Activated T-helper 17 cell treated with anti-CD3 and anti-CD28 coated beads, Interleukin-2, amount 50 U/mL, for 72 hours (primary cell): Measurements from ENCODE around the gene MRPS15. TPM values are rescaled to one million over a fixed set of nuclear protein-coding genes. Genes with fewer than 3 reads are reported as not detected.
A peak's percentile ranks its signal among the peaks of the same experiment; 100 is the strongest.

Source experiments
- ATAC-seq: fragments of 150-1000 bp; cut with Tn5 transposase; replicated peaks from 2 replicates; pipeline ENCODE4 v1.10.0; 2021; ENCODE audit warnings: mild to moderate bottlenecking, moderate library complexity
- H3K27ac Mint-ChIP-seq: one replicate; pipeline ENCODE4 v1.8.0; 2022; ENCODE audit warnings: mixed read lengths
- H3K27me3 Mint-ChIP-seq: one replicate; pipeline ENCODE4 v1.8.0; 2022; ENCODE audit warnings: mixed read lengths
- H3K36me3 Mint-ChIP-seq: one replicate; pipeline ENCODE4 v1.8.0; 2022; ENCODE audit warnings: low read depth, mild to moderate bottlenecking, mixed read lengths
- H3K4me1 Mint-ChIP-seq: one replicate; pipeline ENCODE4 v1.8.0; 2022; ENCODE audit warnings: mixed read lengths
- H3K4me3 Mint-ChIP-seq: one replicate; pipeline ENCODE4 v1.8.0; 2022; ENCODE audit warnings: mild to moderate bottlenecking, mixed read lengths
- H3K9me3 Mint-ChIP-seq: one replicate; pipeline ENCODE4 v1.8.0; 2022; ENCODE audit warnings: mixed read lengths
- total RNA-seq, 2 donors: library from RNA; stranded (reverse); gene quantifications; one replicate each; pipeline ENCODE4 v1.2.3, GENCODE V29; 2022

MRPS15 gene
- total RNA-seq, 2 donors from 2014 or later, result 57.3 to 128 TPM

DNA sequence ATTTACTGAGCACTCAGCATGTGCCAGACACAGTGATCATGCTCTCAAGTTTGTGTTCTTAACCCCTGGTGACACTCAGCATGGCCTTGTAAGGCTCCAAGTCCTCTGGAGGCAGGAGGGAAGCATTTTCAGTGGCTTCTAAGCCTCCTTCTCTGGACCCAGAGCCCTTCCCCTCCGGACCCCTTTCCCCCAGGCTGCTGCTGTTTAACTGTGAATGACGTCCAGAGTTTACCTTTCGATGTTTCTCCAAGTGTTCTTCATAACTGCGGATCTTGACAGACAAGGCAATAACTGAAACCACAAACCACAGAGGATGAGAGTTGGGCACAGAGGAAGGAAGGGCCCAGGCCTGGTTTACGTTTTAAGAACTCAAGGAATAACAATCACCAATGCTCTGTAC is 6.5 kb downstream of the MRPS15 start:
- Mint-ChIP-seq H3K27ac (peak overlapping the region; percentile 95), H3K36me3 (peaks cover 82% of the 10 kb centered on the region), H3K9me3 (no peaks in the 10 kb centered on the region), H3K4me3 (peak overlapping the region; percentile 86), H3K27me3 (no peaks in the 10 kb centered on the region), H3K4me1 (peaks cover 29% of the 10 kb centered on the region)
- ATAC-seq, result peak; percentile 50

- H3K4me1 Mint-ChIP-seq, result peaks cover 33% of the 10 kb centered on the region
- no peak overlapping the region for H3K27ac Mint-ChIP-seq
- ATAC-seq, result no peak
- no peaks in the 10 kb centered on the region for H3K9me3 Mint-ChIP-seq
- H3K4me3 Mint-ChIP-seq, result no peak overlapping the region
- H3K27me3 Mint-ChIP-seq, result no peaks in the 10 kb centered on the region
- peaks cover 73% of the 10 kb centered on the region for H3K36me3 Mint-ChIP-seq
Measured at GRCh38 chr1:36456391-36456928, 7.7 kb downstream of the MRPS15 start.

GRCh38 chr1:36455386-36455785 is 8.8 kb downstream of the MRPS15 start:
- no peak overlapping the region for H3K4me3 Mint-ChIP-seq
- H3K4me1 Mint-ChIP-seq, result peaks cover 27% of the 10 kb centered on the region
- no peak for ATAC-seq
- no peak overlapping the region for H3K27ac Mint-ChIP-seq
- no peaks in the 10 kb centered on the region for H3K9me3 Mint-ChIP-seq
- H3K27me3 Mint-ChIP-seq, result no peaks in the 10 kb centered on the region
- H3K36me3 Mint-ChIP-seq, result peaks cover 64% of the 10 kb centered on the region

DNA sequence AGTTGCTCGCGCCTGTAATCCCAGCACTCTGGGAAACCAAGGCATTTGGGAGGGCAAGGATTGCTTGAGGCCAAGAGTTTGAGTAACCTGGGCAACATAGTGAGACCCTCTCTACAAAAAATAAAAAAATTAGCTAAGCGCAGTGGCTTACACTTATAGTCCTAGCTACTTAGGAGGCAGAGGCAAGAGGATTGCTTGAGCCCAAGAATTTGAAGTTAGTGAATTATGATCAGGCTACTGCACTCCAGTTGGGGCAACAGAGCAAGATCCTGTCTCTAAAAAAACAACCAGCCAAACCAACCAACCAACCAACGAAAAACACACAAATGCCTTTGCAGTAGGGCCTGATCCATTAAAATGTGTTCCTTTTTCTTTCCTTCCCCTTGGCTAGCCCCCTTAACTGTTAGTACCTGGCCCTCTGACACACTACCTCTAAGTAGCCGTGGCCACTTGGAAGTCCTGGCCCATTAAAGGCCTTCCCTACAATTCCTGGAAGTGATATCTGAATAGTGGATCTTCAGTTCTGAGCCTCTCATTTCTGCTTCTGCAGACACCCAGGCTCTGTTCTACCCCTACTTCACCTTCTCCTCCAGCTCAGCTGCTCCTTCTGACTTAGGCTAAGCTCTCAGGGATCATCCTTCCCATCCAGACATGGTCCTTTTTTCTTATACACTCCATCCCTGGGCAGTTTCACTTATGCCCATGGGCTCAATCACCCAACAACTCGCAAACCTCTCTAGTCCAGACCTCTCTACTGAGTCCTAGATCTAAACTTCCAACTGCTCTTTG is 10.4 kb downstream of the MRPS15 start:
- no peak overlapping the region for H3K4me3 Mint-ChIP-seq
- H3K27ac Mint-ChIP-seq, result no peak overlapping the region
- H3K27me3 Mint-ChIP-seq, result no peaks in the 10 kb centered on the region
- ATAC-seq, result no peak
- peaks cover 18% of the 10 kb centered on the region for H3K4me1 Mint-ChIP-seq
- H3K36me3 Mint-ChIP-seq, result peaks cover 52% of the 10 kb centered on the region
- H3K9me3 Mint-ChIP-seq, result no peaks in the 10 kb centered on the region

DNA sequence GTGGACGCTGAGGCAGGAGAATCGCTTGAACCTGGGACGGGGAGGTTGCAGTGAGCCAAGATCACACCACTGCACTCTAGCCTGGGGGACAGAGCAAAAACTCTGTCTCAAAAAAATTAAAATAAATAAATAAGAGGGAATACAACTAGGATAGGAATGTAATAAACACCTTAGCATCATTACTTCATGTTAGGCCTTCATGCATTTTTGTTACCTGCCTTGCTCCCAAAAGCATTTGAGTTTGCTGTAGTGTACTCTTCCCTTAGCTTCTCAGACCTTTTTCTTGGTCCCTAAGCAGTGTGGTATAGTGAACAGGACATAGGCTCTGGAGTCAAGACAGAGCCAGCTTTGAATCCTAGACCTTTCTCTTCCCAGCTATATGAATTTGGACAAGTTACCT is 11.1 kb downstream of the MRPS15 start:
- no peak overlapping the region for H3K4me3 Mint-ChIP-seq
- peaks cover 45% of the 10 kb centered on the region for H3K36me3 Mint-ChIP-seq
- H3K4me1 Mint-ChIP-seq, result peaks cover 13% of the 10 kb centered on the region
- no peak overlapping the region for H3K27ac Mint-ChIP-seq
- H3K9me3 Mint-ChIP-seq, result no peaks in the 10 kb centered on the region
- no peaks in the 10 kb centered on the region for H3K27me3 Mint-ChIP-seq
- no peak for ATAC-seq

- Mint-ChIP-seq H3K36me3 (peaks cover 25% of the 10 kb centered on the region), H3K4me1 (peaks cover 5% of the 10 kb centered on the region), H3K27ac (peak overlapping the region; percentile 90), H3K9me3 (no peaks in the 10 kb centered on the region), H3K27me3 (no peaks in the 10 kb centered on the region), H3K4me3 (peak overlapping the region; percentile 86)
- no peak for ATAC-seq
Measured at GRCh38 chr1:36450919-36451305, 13.3 kb downstream of the MRPS15 start.

DNA sequence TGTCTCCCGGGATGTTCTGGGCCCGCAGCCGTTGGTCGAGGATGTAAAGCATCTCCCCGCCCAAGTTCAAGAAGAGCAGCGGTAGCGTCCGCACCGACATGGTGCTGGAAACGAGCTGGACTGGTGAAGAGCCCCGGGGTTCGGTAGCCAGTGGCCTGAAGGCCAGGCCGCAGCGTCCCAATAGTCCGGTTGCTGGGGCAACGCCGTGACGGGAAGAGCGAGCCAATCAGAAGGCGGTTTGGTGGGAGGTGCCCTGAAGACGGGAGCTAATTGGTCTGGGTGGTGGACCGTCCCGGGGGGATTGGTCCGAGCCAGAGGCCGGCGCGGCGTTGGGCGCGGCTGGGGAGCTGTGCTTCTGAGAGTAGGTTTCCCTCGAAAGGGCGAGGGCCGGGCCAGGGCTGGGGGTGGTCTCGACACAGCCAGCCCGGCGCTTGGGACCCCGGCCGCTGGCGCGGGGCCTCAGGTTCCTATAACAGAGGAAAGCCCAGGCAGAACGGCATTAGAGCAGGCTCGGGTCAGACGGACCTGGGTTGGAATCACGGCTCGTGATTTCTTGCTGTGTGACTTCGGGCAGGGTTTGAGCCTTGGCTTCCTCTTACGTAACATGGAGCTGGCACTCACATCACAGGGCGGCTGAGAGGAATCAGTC is 13.8 kb downstream of the MRPS15 start, which contains the start of gene OSCP1:
Gene OSCP1 (minus strand): TSS at position 182 of the 649 bp plus-strand sequence. CDS start 82 bp downstream, at position 100.
- Mint-ChIP-seq H3K27me3 (no peaks in the 10 kb centered on the region), H3K36me3 (peaks cover 20% of the 10 kb centered on the region), H3K4me1 (peaks cover 5% of the 10 kb centered on the region), H3K27ac (peak within 1 kb of the TSS; percentile 90), H3K9me3 (no peaks in the 10 kb centered on the region), H3K4me3 (peak within 1 kb of the TSS; percentile 86)
- peak; percentile 99 for ATAC-seq

DNA sequence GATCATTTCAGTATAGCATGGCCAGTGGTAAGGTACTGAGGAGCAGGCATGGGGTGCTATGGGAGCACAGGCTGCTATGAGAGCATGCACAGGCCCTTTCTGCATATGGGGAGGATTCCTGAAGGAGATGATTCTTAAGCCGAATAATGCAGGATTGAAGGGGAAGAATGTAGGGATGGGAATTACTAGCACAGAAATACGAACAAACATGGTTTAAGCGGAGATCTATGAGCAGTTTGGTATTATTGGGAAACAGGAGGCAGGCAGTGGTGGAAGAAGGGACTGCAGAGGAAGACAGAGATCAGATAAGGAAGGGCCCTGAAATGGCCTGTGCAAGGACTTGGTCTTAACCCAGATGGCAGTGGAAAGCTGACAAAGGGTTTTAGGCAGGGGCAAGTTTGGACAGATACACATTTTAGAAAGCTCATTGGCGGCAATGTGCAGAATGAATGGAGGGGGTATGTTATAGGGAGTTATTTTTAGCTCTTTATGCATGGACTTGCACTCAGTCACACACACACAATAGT is 15.6 kb downstream of the MRPS15 start:
- peak overlapping the region; percentile 86 for H3K4me3 Mint-ChIP-seq
- ATAC-seq, result no peak
- H3K9me3 Mint-ChIP-seq, result no peaks in the 10 kb centered on the region
- peaks cover 5% of the 10 kb centered on the region for H3K36me3 Mint-ChIP-seq
- H3K27me3 Mint-ChIP-seq, result no peaks in the 10 kb centered on the region
- H3K27ac Mint-ChIP-seq, result no peak overlapping the region
- peaks cover 5% of the 10 kb centered on the region for H3K4me1 Mint-ChIP-seq

DNA sequence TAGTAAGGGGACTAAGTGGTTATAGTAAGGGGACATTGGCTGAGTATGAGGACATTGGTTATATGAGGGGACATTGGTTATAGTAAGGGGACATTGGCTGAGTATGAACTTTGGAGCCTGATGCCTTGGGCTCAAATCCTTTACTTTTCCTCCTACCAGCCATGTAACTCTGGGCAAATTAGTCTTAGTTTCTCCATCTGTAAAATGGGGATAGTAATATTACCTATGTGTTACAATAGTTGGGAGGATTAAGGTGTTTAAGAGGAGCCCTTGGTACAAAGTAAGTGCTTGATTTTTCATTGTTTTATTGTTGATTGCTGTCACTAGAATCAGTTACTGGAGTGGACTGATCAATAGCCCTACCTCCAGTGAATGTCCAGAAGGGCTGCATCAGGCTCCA is 16.7 kb downstream of the MRPS15 start:
- ATAC-seq, result no peak
- Mint-ChIP-seq H3K4me1 (peaks cover 5% of the 10 kb centered on the region), H3K27me3 (no peaks in the 10 kb centered on the region), H3K36me3 (peaks cover 5% of the 10 kb centered on the region), H3K9me3 (no peaks in the 10 kb centered on the region), H3K4me3 (no peak overlapping the region), H3K27ac (no peak overlapping the region)

DNA sequence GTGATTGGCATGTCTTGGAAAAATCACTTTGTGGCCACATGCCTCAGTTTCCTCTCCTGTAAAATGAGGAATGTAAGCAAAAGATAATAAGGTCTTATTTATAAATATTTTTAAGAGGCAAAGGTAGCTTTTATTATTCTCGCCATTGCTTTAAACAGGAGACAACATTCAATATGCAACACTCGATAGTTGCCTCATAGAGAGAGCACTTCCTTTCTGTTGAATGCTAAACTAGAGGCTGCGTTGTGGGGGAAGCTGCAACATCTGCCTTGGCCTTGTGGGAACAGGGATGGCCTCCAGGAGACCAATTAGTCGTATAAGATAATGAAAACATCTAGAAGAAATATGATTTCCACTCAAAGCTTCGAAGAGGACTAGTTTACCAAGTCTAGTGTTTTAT is 17.4 kb downstream of the MRPS15 start:
- Mint-ChIP-seq H3K9me3 (no peaks in the 10 kb centered on the region), H3K27me3 (no peaks in the 10 kb centered on the region), H3K4me1 (peaks cover 5% of the 10 kb centered on the region), H3K4me3 (no peak overlapping the region), H3K36me3 (peaks cover 5% of the 10 kb centered on the region), H3K27ac (no peak overlapping the region)
- ATAC-seq, result no peak

DNA sequence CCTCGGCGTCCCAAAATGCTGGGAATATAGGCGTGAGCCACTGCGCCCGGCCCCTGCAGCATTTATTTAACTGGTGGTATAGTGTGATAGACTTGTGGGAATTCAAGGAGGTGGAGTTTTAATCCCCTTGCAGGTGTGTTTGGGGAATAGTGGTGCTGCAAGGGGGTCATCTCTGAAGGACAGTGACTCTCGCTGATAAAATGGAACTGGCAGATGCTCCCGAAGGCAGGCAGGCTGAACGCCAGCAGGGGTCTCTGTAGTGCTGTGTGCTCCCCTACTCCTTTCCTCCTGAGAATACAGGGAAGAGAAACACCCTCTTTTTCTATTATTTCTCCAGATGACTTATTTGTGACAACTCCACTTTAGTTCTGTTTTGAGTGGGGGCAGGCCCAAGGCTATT is 17.9 kb downstream of the MRPS15 start:
- Mint-ChIP-seq H3K36me3 (peaks cover 5% of the 10 kb centered on the region), H3K9me3 (no peaks in the 10 kb centered on the region), H3K27me3 (no peaks in the 10 kb centered on the region), H3K4me3 (no peak overlapping the region), H3K27ac (no peak overlapping the region), H3K4me1 (peaks cover under 1% of the 10 kb centered on the region)
- ATAC-seq, result no peak

- ATAC-seq, result no peak
- no peak overlapping the region for H3K27ac Mint-ChIP-seq
- no peaks in the 10 kb centered on the region for H3K27me3 Mint-ChIP-seq
- no peak overlapping the region for H3K4me3 Mint-ChIP-seq
- H3K36me3 Mint-ChIP-seq, result no peaks in the 10 kb centered on the region
- H3K9me3 Mint-ChIP-seq, result no peaks in the 10 kb centered on the region
- H3K4me1 Mint-ChIP-seq, result no peaks in the 10 kb centered on the region
Measured at GRCh38 chr1:36443297-36443696, 20.9 kb downstream of the MRPS15 start.

DNA sequence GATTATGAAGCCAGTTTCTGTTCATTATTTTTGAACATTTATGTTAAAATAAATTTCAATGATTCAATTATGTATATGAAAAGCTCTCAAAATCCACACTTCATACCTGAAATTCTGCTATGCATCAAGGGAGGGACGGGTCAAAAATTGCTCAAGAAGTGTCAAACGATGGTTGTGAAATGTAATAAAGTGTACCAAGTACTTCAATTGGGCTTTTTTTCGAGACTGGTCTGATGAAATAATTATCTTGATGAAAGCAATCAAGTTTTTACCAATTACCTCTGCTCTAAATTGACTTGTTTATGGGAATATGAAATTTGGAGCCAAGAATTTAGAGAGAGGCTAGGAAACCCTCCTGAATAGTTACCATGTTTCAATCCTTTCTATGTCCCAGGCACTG is 21.8 kb downstream of the MRPS15 start:
- H3K27ac Mint-ChIP-seq, result no peak overlapping the region
- no peaks in the 10 kb centered on the region for H3K27me3 Mint-ChIP-seq
- no peaks in the 10 kb centered on the region for H3K9me3 Mint-ChIP-seq
- no peak for ATAC-seq
- no peaks in the 10 kb centered on the region for H3K4me1 Mint-ChIP-seq
- H3K36me3 Mint-ChIP-seq, result no peaks in the 10 kb centered on the region
- no peak overlapping the region for H3K4me3 Mint-ChIP-seq

DNA sequence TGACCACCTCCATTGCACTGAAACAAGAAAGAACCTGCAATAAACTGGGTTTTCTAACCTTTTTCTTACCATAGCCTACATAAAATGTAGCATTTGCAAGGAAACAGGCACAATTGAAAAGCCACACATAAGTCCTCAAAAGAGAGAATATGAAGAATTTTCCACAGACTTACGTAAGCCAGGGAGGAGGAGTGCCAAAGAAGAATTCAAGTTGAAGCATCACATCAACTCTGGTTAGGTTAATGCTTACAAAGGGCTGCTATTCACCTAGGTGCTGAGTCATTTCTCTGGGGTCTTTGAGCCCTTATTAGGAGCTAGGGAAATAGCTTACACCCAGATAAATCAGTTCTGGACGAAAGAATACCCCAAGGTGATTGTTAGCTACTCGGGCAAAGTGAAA is 23.5 kb downstream of the MRPS15 start:
- Mint-ChIP-seq H3K4me1 (peaks cover 3% of the 10 kb centered on the region), H3K27me3 (no peaks in the 10 kb centered on the region), H3K9me3 (no peaks in the 10 kb centered on the region), H3K4me3 (no peak overlapping the region), H3K27ac (no peak overlapping the region), H3K36me3 (no peaks in the 10 kb centered on the region)
- no peak for ATAC-seq

- no peaks in the 10 kb centered on the region for H3K9me3 Mint-ChIP-seq
- ATAC-seq, result no peak
- H3K27ac Mint-ChIP-seq, result no peak overlapping the region
- peaks cover 3% of the 10 kb centered on the region for H3K4me1 Mint-ChIP-seq
- H3K4me3 Mint-ChIP-seq, result no peak overlapping the region
- H3K27me3 Mint-ChIP-seq, result no peaks in the 10 kb centered on the region
- H3K36me3 Mint-ChIP-seq, result no peaks in the 10 kb centered on the region
Measured at GRCh38 chr1:36440044-36440443, 24.1 kb downstream of the MRPS15 start.
